Hepatocyte (in vitro differentiated cells): ENCODE data around the gene TNS2. TPM values are rescaled to one million over a fixed set of nuclear protein-coding genes. Genes with fewer than 3 reads are reported as not detected.
"Not testable (repeated sequence)": the region's sequence is repeated elsewhere in the genome, so short reads cannot be mapped to it uniquely, and the experiment has no call there.

Experiments used
- DNase-seq: peaks from one replicate; pipeline ENCODE4 v3.0.0-alpha.2; 2016; ENCODE audit warnings: low spot score
- H2AFZ ChIP-seq: fragments of 200-600 bp; sonication (generic); 2 replicates; pipeline ENCODE4 v1.6.0; 2016; ENCODE audit warnings: antibody characterized with exemption, mild to moderate bottlenecking
- H3K27ac ChIP-seq: fragments of 200-600 bp; sonication (generic); 2 replicates; pipeline ENCODE4 v1.5.1; 2016; ENCODE audit warnings: mild to moderate bottlenecking
- H3K27me3 ChIP-seq: fragments of 200-600 bp; sonication (generic); 2 replicates; pipeline ENCODE4 v1.6.1; 2016
- H3K36me3 ChIP-seq: fragments of 200-600 bp; sonication (generic); replicated peaks from 2 replicates; pipeline ENCODE4 v1.5.1; 2016; ENCODE audit warnings: low read depth; ENCODE audit not compliant: insufficient read depth
- H3K4me1 ChIP-seq: fragments of 200-600 bp; sonication (generic); 2 replicates; pipeline ENCODE4 v1.5.1; 2016; ENCODE audit warnings: mild to moderate bottlenecking, moderate library complexity; ENCODE audit not compliant: insufficient read depth
- H3K4me2 ChIP-seq: fragments of 200-600 bp; sonication (generic); 2 replicates; pipeline ENCODE4 v1.6.0; 2016
- H3K4me3 ChIP-seq: fragments of 200-600 bp; sonication (generic); 2 replicates; pipeline ENCODE4 v1.5.1; 2016; ENCODE audit warnings: mild to moderate bottlenecking
- H3K79me2 ChIP-seq: fragments of 200-600 bp; sonication (generic); 2 replicates; pipeline ENCODE4 v1.6.0; 2017; ENCODE audit warnings: mild to moderate bottlenecking
- H3K9me2 ChIP-seq: fragments of 200-600 bp; sonication (generic); replicated peaks from 2 replicates; pipeline ENCODE4 v1.6.0; 2017; ENCODE audit warnings: mild to moderate bottlenecking; ENCODE audit not compliant: insufficient read depth
- H3K9me3 ChIP-seq: fragments of 200-600 bp; sonication (generic); 2 replicates; pipeline ENCODE4 v1.5.1; 2016; ENCODE audit warnings: low read depth, mild to moderate bottlenecking
- H4K20me1 ChIP-seq: fragments of 200-600 bp; sonication (generic); 2 replicates; pipeline ENCODE4 v1.6.0; 2016; ENCODE audit warnings: mild to moderate bottlenecking; ENCODE audit not compliant: insufficient read depth, poor library complexity, severe bottlenecking
- EZH2 ChIP-seq: fragments of 200-600 bp; sonication (generic); IDR thresholded peaks from 2 replicates; pipeline ENCODE4 v1.6.1; 2016; ENCODE audit warnings: antibody characterized with exemption, mild to moderate bottlenecking, borderline replicate concordance
- EZH2phosphoT487 ChIP-seq: fragments of 200-600 bp; sonication (generic); IDR thresholded peaks from one replicate; pipeline ENCODE4 v1.6.1; 2018; ENCODE audit warnings: antibody characterized with exemption, mild to moderate bottlenecking, low read depth, moderate library complexity; ENCODE audit not compliant: unreplicated experiment, severe bottlenecking
- WGBS: methylation state at CpG from one replicate; pipeline ENCODE4 v1.1.6; 2016; ENCODE audit warnings: low lambda C conversion rate; ENCODE audit errors: missing lambda C conversion rate; 5-methylcytosine and 5-hydroxymethylcytosine counted together
- polyA plus RNA-seq: library from polyadenylated mRNA; unstranded; fragments of >200 nt; fragmentation: Nextera tagmentation; extraction: Ambion mirVana; gene quantifications from 2 replicates; pipeline ENCODE4 v1.2.1, GENCODE V29; 2016
- total RNA-seq: library from RNA; depleted of rRNA; stranded (reverse); fragments of >200 nt; gene quantifications from 2 replicates; pipeline ENCODE4 v1.2.3, GENCODE V29; 2014
- TF ChIP-seq, protein P1 (sequence below): fragments of 200-600 bp; sonication (generic); IDR thresholded peaks from 2 replicates; pipeline ENCODE4 v1.5.1; 2016; ENCODE audit warnings: antibody characterized with exemption, mild to moderate bottlenecking; ENCODE audit not compliant: poor library complexity

Gene TNS2
- total and polyA plus RNA-seq, 2 experiments from 2014 or later: 15.9 to 32.2 TPM

DNA sequence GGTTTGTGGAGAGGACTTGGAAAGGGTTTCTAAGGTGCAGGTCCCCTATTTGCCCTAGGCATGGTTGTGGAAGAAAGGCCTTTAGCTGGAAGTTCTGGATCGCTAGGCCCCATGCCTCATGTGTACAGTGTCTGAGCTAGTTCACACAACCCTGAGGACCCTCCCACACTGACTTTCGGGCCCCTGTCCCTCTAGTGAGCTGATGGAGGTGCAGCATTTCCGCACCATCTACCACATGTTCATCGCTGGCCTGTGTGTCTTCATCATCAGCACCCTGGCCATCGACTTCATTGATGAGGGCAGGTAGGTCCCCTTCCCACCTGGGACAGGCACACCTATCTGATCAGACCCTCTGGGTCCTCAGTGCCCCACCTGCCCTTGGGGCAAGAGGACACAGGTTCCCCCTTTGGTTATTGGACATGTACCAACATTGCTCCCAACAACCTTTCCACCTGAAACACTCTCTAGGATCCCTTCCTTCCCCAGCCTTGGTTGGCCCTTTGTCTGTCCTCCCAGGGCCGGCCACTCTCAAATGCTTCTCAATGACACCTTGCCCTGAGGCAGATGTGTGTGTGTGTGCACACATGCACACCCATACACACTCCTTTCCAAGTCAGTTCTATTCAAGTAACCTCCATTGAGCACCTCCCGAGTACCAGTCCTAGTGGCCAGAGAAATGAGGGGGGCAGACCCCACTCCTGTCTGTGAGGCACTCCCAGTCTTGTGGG, 56.0 kb downstream of the TNS2 start:
- H3K27ac ChIP-seq: no peak overlapping the region
- DNase-seq: no peak
- no peak for TF ChIP-seq EZH2phosphoT487
- TF ChIP-seq EZH2: no peak
- TF ChIP-seq, protein P1, sequence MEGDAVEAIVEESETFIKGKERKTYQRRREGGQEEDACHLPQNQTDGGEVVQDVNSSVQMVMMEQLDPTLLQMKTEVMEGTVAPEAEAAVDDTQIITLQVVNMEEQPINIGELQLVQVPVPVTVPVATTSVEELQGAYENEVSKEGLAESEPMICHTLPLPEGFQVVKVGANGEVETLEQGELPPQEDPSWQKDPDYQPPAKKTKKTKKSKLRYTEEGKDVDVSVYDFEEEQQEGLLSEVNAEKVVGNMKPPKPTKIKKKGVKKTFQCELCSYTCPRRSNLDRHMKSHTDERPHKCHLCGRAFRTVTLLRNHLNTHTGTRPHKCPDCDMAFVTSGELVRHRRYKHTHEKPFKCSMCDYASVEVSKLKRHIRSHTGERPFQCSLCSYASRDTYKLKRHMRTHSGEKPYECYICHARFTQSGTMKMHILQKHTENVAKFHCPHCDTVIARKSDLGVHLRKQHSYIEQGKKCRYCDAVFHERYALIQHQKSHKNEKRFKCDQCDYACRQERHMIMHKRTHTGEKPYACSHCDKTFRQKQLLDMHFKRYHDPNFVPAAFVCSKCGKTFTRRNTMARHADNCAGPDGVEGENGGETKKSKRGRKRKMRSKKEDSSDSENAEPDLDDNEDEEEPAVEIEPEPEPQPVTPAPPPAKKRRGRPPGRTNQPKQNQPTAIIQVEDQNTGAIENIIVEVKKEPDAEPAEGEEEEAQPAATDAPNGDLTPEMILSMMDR: no peak
- no peak overlapping the region for H2AFZ ChIP-seq
- peaks cover 7% of the 10 kb centered on the region for H3K4me1 ChIP-seq
- no peaks in the 10 kb centered on the region for H3K36me3 ChIP-seq
- H3K4me3 ChIP-seq: no peak overlapping the region
- no peaks in the 10 kb centered on the region for H4K20me1 ChIP-seq
- H3K9me3 ChIP-seq: no peaks in the 10 kb centered on the region
- 85% methylated on average over 7 of the region's 7 CpGs for WGBS
- H3K4me2 ChIP-seq: no peak overlapping the region
- H3K79me2 ChIP-seq: peaks cover 2% of the 10 kb centered on the region
- no peaks in the 10 kb centered on the region for H3K9me2 ChIP-seq
- H3K27me3 ChIP-seq: no peaks in the 10 kb centered on the region

DNA sequence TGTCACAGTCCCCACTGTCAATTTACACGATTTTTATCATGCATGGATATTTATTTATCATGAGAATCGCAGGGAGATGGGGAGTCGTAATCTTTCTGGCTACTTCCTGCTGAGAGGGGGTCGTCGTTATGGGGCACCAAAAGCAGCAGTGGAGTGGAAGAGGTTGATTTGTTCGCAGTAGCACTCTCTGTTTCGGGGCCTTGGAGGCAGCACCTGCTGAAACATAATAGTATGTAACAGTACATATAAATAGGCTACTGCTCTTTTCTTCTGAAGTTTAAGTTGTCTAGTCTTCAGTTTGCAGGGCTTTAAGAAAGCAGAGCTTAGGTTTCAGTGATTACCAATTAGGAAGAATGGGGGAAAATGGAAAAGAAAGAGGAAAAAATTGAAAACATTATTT, 57.3 kb downstream of the TNS2 start:
- Histone ChIP-seq H3K4me2 (no peak overlapping the region), H3K36me3 (no peaks in the 10 kb centered on the region), H3K4me3 (no peak overlapping the region), H3K9me3 (no peaks in the 10 kb centered on the region), H2AFZ (no peak overlapping the region), H4K20me1 (no peaks in the 10 kb centered on the region), H3K4me1 (peaks cover 7% of the 10 kb centered on the region), H3K79me2 (peaks cover 8% of the 10 kb centered on the region), H3K27me3 (no peaks in the 10 kb centered on the region), H3K27ac (no peak overlapping the region), H3K9me2 (no peaks in the 10 kb centered on the region)
- 51% methylated on average over 7 of the region's 7 CpGs for WGBS
- TF ChIP-seq, protein P1: no peak
- TF ChIP-seq EZH2phosphoT487 (no peak), EZH2 (no peak)
- no peak for DNase-seq

DNA sequence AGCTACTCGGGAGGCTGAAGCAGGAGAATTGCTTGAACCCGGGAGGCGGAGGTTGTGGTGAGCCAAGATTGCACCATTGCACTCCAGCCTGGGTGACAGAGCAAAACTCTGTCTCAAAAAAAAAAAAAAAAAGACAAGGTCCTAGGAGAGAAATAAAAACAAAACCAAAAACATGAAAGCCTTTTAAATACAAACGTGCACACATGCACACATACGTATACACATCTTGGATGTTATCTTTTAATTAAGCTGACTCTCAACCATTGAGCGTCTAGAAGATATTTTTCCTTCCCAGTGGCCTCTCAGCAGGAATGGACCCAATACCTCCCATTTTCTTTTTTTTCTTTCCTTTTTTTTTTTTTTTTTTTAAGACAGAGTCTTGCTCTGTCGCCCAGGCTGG, 62.6 kb downstream of the TNS2 start:
- DNase-seq, H3K9me3 ChIP-seq, H3K27me3 ChIP-seq, H4K20me1 ChIP-seq, H3K9me2 ChIP-seq, H3K79me2 ChIP-seq, H3K36me3 ChIP-seq, H3K4me3 ChIP-seq, H3K4me1 ChIP-seq, H2AFZ ChIP-seq: not testable (repeated sequence)
- Histone ChIP-seq H3K4me2 (peak overlapping the region; percentile 65), H3K27ac (peak overlapping the region; percentile 44)
- WGBS: 75% methylated on average over 7 of the region's 7 CpGs

DNA sequence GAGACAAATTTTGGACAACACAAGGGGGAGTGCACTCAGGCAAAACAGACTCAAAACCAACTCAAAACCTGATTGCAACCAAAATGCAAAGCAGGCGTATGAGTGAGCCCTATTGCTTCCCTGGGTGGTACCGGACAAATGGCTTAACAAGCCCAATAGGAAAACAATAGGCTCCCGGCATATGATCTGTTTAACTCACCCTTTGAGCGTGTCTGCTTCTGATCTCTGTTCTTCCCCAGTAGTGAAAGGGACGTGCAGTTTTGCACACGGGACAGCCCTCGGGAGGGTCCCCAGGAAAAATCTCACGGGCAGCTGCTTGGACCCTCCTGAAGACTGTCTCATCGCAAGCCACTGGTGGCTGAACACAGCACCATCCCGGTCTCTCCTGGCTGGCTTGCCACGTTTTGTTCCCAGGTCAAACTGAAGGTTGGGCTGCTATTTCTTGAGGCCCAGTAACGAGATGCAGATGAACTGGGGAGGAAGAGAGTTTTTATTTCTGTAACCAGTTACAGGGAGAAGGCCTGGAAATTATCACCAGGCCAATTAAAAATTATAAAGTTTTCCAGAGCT, 63.4 kb downstream of the TNS2 start:
- no peaks in the 10 kb centered on the region for H3K9me3 ChIP-seq
- peak overlapping the region; percentile 73 for H3K27ac ChIP-seq
- no peak for TF ChIP-seq EZH2
- TF ChIP-seq, protein P1: no peak
- TF ChIP-seq EZH2phosphoT487: no peak
- H3K4me3 ChIP-seq: no peak overlapping the region
- no peak for DNase-seq
- H3K36me3 ChIP-seq: no peaks in the 10 kb centered on the region
- H3K4me2 ChIP-seq: peak overlapping the region; percentile 65
- no peaks in the 10 kb centered on the region for H3K9me2 ChIP-seq
- H3K27me3 ChIP-seq: no peaks in the 10 kb centered on the region
- peaks cover 8% of the 10 kb centered on the region for H3K79me2 ChIP-seq
- H4K20me1 ChIP-seq: no peaks in the 10 kb centered on the region
- 47% methylated on average over 12 of the region's 12 CpGs for WGBS
- H2AFZ ChIP-seq: peak overlapping the region; percentile 28
- peaks cover 7% of the 10 kb centered on the region for H3K4me1 ChIP-seq
